ENCODE results near the gene NGEF. TPM values are rescaled to one million over a fixed set of nuclear protein-coding genes. Genes with fewer than 3 reads are reported as not detected.

Gene NGEF
- total RNA-seq, 4 donors from 2014 or later = 46.1 to 105 (median 68.8) TPM

- H3K27ac ChIP-seq = peak overlapping the region; percentile 85 to 93 (median 90)
- H3K36me3 ChIP-seq = no peaks in the 10 kb centered on the region
- H3K27me3 ChIP-seq = peaks cover 27% of the 10 kb centered on the region
- H3K4me3 ChIP-seq = peak overlapping the region; percentile 31 to 62 (median 50)
- peaks cover 16 to 40% (median 24%) of the 10 kb centered on the region in 4 donors for H3K4me1 ChIP-seq
- peak; percentile 39 for DNase-seq
- no peaks in the 10 kb centered on the region for H3K9me3 ChIP-seq
- intact Hi-C loops (cut with DNase I; ENCODE audit: low total_unique reads) (no loop called here), in situ Hi-C loops (cut with MboI; ENCODE audit: low pct_ligation_motif_present in 1 of 4, low pct_unique_long_range_greater_than_20kb in 1 of 4, low sequenced_read_pairs in 3 of 4) (no loop called here)
- 20% methylated on average over 1 of the region's 21 CpGs; no CpG with 5 or more reads in 1 of the 2 donors for WGBS, 2 donors (ENCODE audit: low coverage in 1 of 2)
- TF ChIP-seq POLR2A (IDR thresholded peaks at IDR 0.05) (peak; percentile 28), EP300 (IDR thresholded peaks at IDR 0.05; ENCODE audit: low read depth) (no peak), POLR2AphosphoS5 (IDR thresholded peaks at IDR 0.05) (peak in 1 of 3 donors; percentile 56)
Measured at GRCh38 chr2:232876978-232877441, 136.0 kb downstream of the NGEF start.

- peak overlapping the region; percentile 31 to 62 (median 50) for H3K4me3 ChIP-seq
- in situ Hi-C loops (cut with MboI; ENCODE audit: low pct_ligation_motif_present in 1 of 4, low pct_unique_long_range_greater_than_20kb in 1 of 4, low sequenced_read_pairs in 3 of 4) = no loop called here
- H3K36me3 ChIP-seq = no peaks in the 10 kb centered on the region
- H3K4me1 ChIP-seq = peaks cover 16 to 40% (median 24%) of the 10 kb centered on the region in 4 donors
- peak; percentile 59 for DNase-seq
- 1% methylated on average over 103 of the region's 119 CpGs; no CpG with 5 or more reads in 1 of the 2 donors for WGBS, 2 donors (ENCODE audit: low coverage in 1 of 2)
- H3K27me3 ChIP-seq = peaks cover 27% of the 10 kb centered on the region
- intact Hi-C loops (cut with DNase I; ENCODE audit: low total_unique reads) = no loop called here
- peak; percentile 26 to 75 (median 63) for TF ChIP-seq POLR2AphosphoS5 (IDR thresholded peaks at IDR 0.05)
- TF ChIP-seq CTCF (IDR thresholded peaks at IDR 0.05) = peak in 1 of 5 experiments; percentile 11
- no peak for TF ChIP-seq EP300 (IDR thresholded peaks at IDR 0.05; ENCODE audit: low read depth)
- peak; percentile 64 for TF ChIP-seq POLR2A (IDR thresholded peaks at IDR 0.05)
- peak overlapping the region; percentile 85 to 93 (median 90) for H3K27ac ChIP-seq
- H3K9me3 ChIP-seq = no peaks in the 10 kb centered on the region
Measured at GRCh38 chr2:232876161-232876977, 136.7 kb downstream of the NGEF start.

GRCh38 chr2:232875256-232876121 is 137.6 kb downstream of the NGEF start:
- WGBS, 2 donors (ENCODE audit: low coverage in 1 of 2) = 18 to 89% methylated on average over 3 to 33 of the region's 37 CpGs
- DNase-seq = peak; percentile 45
- Histone ChIP-seq H3K27ac (peak overlapping the region; percentile 85 to 93 (median 90)), H3K36me3 (no peaks in the 10 kb centered on the region), H3K4me3 (peak overlapping the region; percentile 31 to 62 (median 50)), H3K4me1 (peaks cover 16 to 40% (median 24%) of the 10 kb centered on the region in 4 donors), H3K27me3 (peaks cover 27% of the 10 kb centered on the region), H3K9me3 (no peaks in the 10 kb centered on the region)
- in situ Hi-C loops (cut with MboI; ENCODE audit: low pct_ligation_motif_present in 1 of 4, low pct_unique_long_range_greater_than_20kb in 1 of 4, low sequenced_read_pairs in 3 of 4) = no loop called here
- intact Hi-C loops (cut with DNase I; ENCODE audit: low total_unique reads) = no loop called here
- peak in 1 of 3 donors; percentile 14 for TF ChIP-seq POLR2AphosphoS5 (IDR thresholded peaks at IDR 0.05)
- TF ChIP-seq EP300 (IDR thresholded peaks at IDR 0.05; ENCODE audit: low read depth) = no peak

- intact Hi-C loops (cut with DNase I; ENCODE audit: low total_unique reads) (no loop called here), in situ Hi-C loops (cut with MboI; ENCODE audit: low pct_ligation_motif_present in 1 of 4, low pct_unique_long_range_greater_than_20kb in 1 of 4, low sequenced_read_pairs in 3 of 4) (loop anchor here in 3 of 4 donors (25.0 kb wide), 2 partner anchors 163 to 388 kb away; partner anchors contain the start of genes ATG16L1 (in 3 of the 3) and NEU2 (in 1 of the 3))
- 80 to 88% methylated on average over 4 to 16 of the region's 16 CpGs for WGBS, 2 donors (ENCODE audit: low coverage in 1 of 2)
- Histone ChIP-seq H3K36me3 (no peaks in the 10 kb centered on the region), H3K4me3 (no peak overlapping the region), H3K27me3 (peaks cover 27% of the 10 kb centered on the region), H3K4me1 (peaks cover 16 to 40% (median 24%) of the 10 kb centered on the region in 4 donors), H3K9me3 (no peaks in the 10 kb centered on the region), H3K27ac (peak overlapping the region; percentile 85 to 93 (median 90))
- no peak for DNase-seq
- no peak for TF ChIP-seq CTCF (IDR thresholded peaks at IDR 0.05)
- TF ChIP-seq POLR2A (IDR thresholded peaks at IDR 0.05) = no peak
- TF ChIP-seq EP300 (IDR thresholded peaks at IDR 0.05; ENCODE audit: low read depth) = no peak
- no peak for TF ChIP-seq POLR2AphosphoS5 (IDR thresholded peaks at IDR 0.05)
Measured at GRCh38 chr2:232874677-232875223, 138.3 kb downstream of the NGEF start.

Measured in transverse colon (tissue), 4 donors.